OCI-LY7 (cell line): ENCODE measurements around the gene CDCP2. TPM values are rescaled to one million over a fixed set of nuclear protein-coding genes. Genes with fewer than 3 reads are reported as not detected.

Source experiments
- BruUV-seq: library from RNA; stranded (reverse); fragments of 400-500 nt; replicated peaks from 2 replicates; lab custom pipeline; 2021; lab: Mats Ljungman, UMichigan
- CTCF ChIA-PET: fragments of 300-600 bp; sonication (Branson Sonifier 250); formaldehyde crosslinking; loops from one replicate; lab custom pipeline; 2022; ENCODE audit warnings: antibody characterized with exemption; ENCODE audit not compliant: unreplicated experiment; lab: Charles Lee
- POLR2A ChIA-PET: fragments of 300-600 bp; sonication (Branson Sonifier 250); formaldehyde crosslinking; loops from one replicate; lab custom pipeline; 2022; ENCODE audit warnings: antibody characterized with exemption; lab: Charles Lee
- DNase-seq: peaks from one replicate; pipeline ENCODE4 v3.0.0-alpha.2; 2015; ENCODE audit warnings: low spot score
- H2AFZ ChIP-seq: fragments of 200-600 bp; sonication (generic), shearing (Covaris generic); 2 replicates; pipeline ENCODE4 v1.6.1; 2014; ENCODE audit warnings: mild to moderate bottlenecking, antibody characterized with exemption, low read length, moderate library complexity
- H3K27ac ChIP-seq: fragments of 200-600 bp; sonication (generic); 2 replicates; pipeline ENCODE4 v1.5.1; 2014; ENCODE audit warnings: mixed run types, low read depth, mild to moderate bottlenecking, moderate library complexity, low read length, inconsistent platforms; ENCODE audit not compliant: poor library complexity, severe bottlenecking
- H3K36me3 ChIP-seq: fragments of 200-600 bp; sonication (generic); 2 replicates; pipeline ENCODE4 v1.6.1; 2014; ENCODE audit warnings: mild to moderate bottlenecking, antibody characterized with exemption, low read length, moderate library complexity, mixed read lengths; ENCODE audit not compliant: insufficient read depth
- H3K4me1 ChIP-seq: fragments of 200-600 bp; sonication (generic); 2 replicates; pipeline ENCODE4 v1.5.1; 2014; ENCODE audit warnings: mild to moderate bottlenecking, low read length; ENCODE audit not compliant: insufficient read depth, poor library complexity, severe bottlenecking
- H3K4me2 ChIP-seq: fragments of 200-600 bp; sonication (generic); 2 replicates; pipeline ENCODE4 v1.6.1; 2014; ENCODE audit warnings: mild to moderate bottlenecking, low read length
- H3K4me3 ChIP-seq: fragments of 200-600 bp; sonication (generic); 2 replicates; pipeline ENCODE4 v1.5.1; 2014; ENCODE audit warnings: mild to moderate bottlenecking, low read depth, low read length; ENCODE audit not compliant: poor library complexity, severe bottlenecking
- H3K79me2 ChIP-seq: fragments of 200-600 bp; sonication (generic); 2 replicates; pipeline ENCODE4 v1.6.1; 2016; ENCODE audit warnings: low read depth, mild to moderate bottlenecking, low read length, moderate library complexity, mixed read lengths; ENCODE audit not compliant: insufficient read depth
- H3K9me2 ChIP-seq: fragments of 200-600 bp; sonication (generic); 2 replicates; pipeline ENCODE4 v1.6.1; 2016; ENCODE audit warnings: mild to moderate bottlenecking, low read length, mixed read lengths; ENCODE audit not compliant: insufficient read depth
- H3K9me3 ChIP-seq: fragments of 200-600 bp; sonication (generic); 2 replicates; pipeline ENCODE4 v1.6.1; 2014; ENCODE audit warnings: mild to moderate bottlenecking, mixed run types, low read length, mixed read lengths
- H4K20me1 ChIP-seq: fragments of 200-600 bp; sonication (generic); 2 replicates; pipeline ENCODE4 v1.6.1; 2014; ENCODE audit warnings: mild to moderate bottlenecking, antibody characterized with exemption, low read length, moderate library complexity, mixed read lengths; ENCODE audit not compliant: insufficient read depth
- CTCF ChIP-seq: fragments of 200-600 bp; sonication (generic); conservative IDR thresholded peaks from 2 replicates; pipeline ENCODE4 v1.5.1; 2014; ENCODE audit warnings: mild to moderate bottlenecking, antibody characterized with exemption, low read length, moderate library complexity, mixed read lengths
- EZH2phosphoT487 ChIP-seq: fragments of 200-600 bp; sonication (generic); IDR thresholded peaks from 2 replicates; pipeline ENCODE4 v1.6.1; 2018; ENCODE audit warnings: low read depth, borderline replicate concordance, mild to moderate bottlenecking, mixed run types, antibody characterized with exemption, low read length, moderate library complexity, mixed read lengths
- intact Hi-C: fragments of 100-400 bp; cut with micrococcal nuclease; formaldehyde crosslinking; loops from one replicate; pipeline ENCODE4 v1.10.0; 2022; ENCODE audit not compliant: unreplicated experiment
- total RNA-seq, 2 experiments: library from RNA; depleted of rRNA in 1 of 2; stranded (reverse); fragments of >200 nt in 1 of 2; shearing (Covaris generic) in 1 of 2; gene quantifications; 2 replicates each; pipeline ENCODE4 v1.2.3, GENCODE V29; 2014 to 2022

Gene CDCP2
- total RNA-seq, 2 experiments from 2014 or later = 0.09 TPM; not detected in 1

DNA sequence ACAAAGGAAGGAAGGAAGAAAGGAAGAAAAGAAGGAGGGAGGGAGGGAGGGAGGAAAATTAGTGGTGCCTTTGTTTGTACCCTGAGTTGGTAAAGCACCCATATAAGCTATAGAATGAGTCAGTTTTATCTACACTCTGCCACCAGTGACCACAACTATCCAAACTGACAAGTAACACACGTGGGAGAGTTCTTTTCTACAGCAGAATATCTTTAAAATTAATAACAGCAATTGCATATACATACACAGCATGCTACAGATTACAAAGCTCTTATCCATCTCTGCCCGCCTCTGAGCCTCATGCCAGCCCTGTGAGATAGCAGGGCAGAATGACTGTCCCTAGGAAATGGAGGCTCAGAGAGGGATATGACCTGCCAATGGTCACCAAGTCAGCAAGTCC lies 20.3 kb downstream of the CDCP2 start:
- no TSS peak for BruUV-seq
- Histone ChIP-seq H4K20me1 (no peaks in the 10 kb centered on the region), H3K4me1 (no peaks in the 10 kb centered on the region), H3K9me2 (no peaks in the 10 kb centered on the region), H3K4me2 (no peak overlapping the region), H3K27ac (no peak overlapping the region), H3K9me3 (no peaks in the 10 kb centered on the region), H3K79me2 (no peaks in the 10 kb centered on the region), H3K4me3 (no peak overlapping the region), H3K36me3 (no peaks in the 10 kb centered on the region), H2AFZ (no peak overlapping the region)
- POLR2A ChIA-PET = no interaction called here
- intact Hi-C loops = no loop called here
- TF ChIP-seq EZH2phosphoT487 (no peak), CTCF (no peak)
- CTCF ChIA-PET = no interaction called here
- DNase-seq = no peak

DNA sequence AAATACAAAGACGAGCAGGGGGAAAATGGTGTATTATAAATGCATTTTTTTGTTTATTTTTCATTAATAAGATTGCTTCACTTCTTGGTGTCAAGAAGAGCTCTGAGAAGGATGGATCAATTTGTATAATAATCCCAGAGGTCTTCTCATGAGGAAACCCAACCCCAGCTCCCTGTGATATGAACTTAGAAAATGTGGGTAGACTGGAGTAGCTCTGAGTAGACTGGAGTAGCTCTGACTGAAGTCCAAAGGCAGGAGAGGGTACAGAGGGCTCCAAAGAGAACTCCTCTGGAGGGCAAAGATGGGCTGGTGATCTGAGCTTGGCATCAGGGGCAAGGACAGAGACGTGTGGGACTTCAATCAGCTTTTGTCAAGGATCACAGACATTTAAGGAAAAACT lies 21.4 kb downstream of the CDCP2 start:
- H3K27ac ChIP-seq = no peak overlapping the region
- H2AFZ ChIP-seq = no peak overlapping the region
- CTCF ChIA-PET = no interaction called here
- intact Hi-C loops = no loop called here
- no peak for DNase-seq
- H3K9me2 ChIP-seq = no peaks in the 10 kb centered on the region
- no peak overlapping the region for H3K4me2 ChIP-seq
- no peaks in the 10 kb centered on the region for H4K20me1 ChIP-seq
- H3K36me3 ChIP-seq = no peaks in the 10 kb centered on the region
- POLR2A ChIA-PET = no interaction called here
- H3K4me3 ChIP-seq = no peak overlapping the region
- H3K4me1 ChIP-seq = no peaks in the 10 kb centered on the region
- H3K9me3 ChIP-seq = no peaks in the 10 kb centered on the region
- TF ChIP-seq EZH2phosphoT487 = no peak
- TF ChIP-seq CTCF = no peak
- no TSS peak for BruUV-seq
- no peaks in the 10 kb centered on the region for H3K79me2 ChIP-seq

DNA sequence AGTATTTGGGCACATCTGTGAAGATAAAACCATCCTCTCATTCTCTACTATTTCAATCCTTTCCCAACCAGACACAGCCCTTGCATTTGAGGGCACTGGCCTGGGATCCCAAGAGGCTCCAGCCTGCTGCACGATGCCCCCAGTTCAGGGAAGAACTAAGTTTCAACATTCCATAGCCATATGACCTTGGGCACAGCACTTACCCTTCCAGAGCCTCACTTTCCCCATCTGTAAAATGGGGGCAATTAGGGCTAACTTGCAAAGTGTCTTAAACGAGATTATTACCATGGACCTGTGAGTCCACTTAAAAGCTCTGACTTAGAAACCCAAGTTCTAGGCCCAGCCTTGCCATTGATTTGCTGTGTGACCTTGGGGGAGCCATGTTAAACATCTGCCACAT lies 22.9 kb downstream of the CDCP2 start:
- Histone ChIP-seq H2AFZ (no peak overlapping the region), H3K36me3 (no peaks in the 10 kb centered on the region), H3K4me2 (no peak overlapping the region), H3K4me1 (no peaks in the 10 kb centered on the region), H3K4me3 (no peak overlapping the region), H3K79me2 (no peaks in the 10 kb centered on the region), H3K9me3 (no peaks in the 10 kb centered on the region), H4K20me1 (no peaks in the 10 kb centered on the region), H3K27ac (no peak overlapping the region), H3K9me2 (no peaks in the 10 kb centered on the region)
- TF ChIP-seq CTCF (no peak), EZH2phosphoT487 (no peak)
- no peak for DNase-seq
- intact Hi-C loops = no loop called here
- ChIA-PET POLR2A (no interaction called here), CTCF (no interaction called here)
- no TSS peak for BruUV-seq
